Hematopoietic multipotent progenitor cell treated with erythropoietin and hydrocortisone succinate and interleukin-3 and kit ligand, for 6 days (in vitro differentiated cells): ENCODE data around the gene ZSCAN10.
"Not testable (repeated sequence)": the region's sequence is repeated elsewhere in the genome, so short reads cannot be mapped to it uniquely, and the experiment has no call there.

Experiments
- DNase-seq: peaks from one replicate; pipeline ENCODE4 v3.0.0-alpha.2; 2015

The ZSCAN10 gene

GRCh38 chr16:3059041-3059722, 39.9 kb downstream of the ZSCAN10 start:
- DNase-seq = peak; percentile 88

- peak; percentile 67 for DNase-seq
Observed at GRCh38 chr16:3058139-3059030, 40.7 kb downstream of the ZSCAN10 start.

- DNase-seq = no peak
Observed at GRCh38 chr16:3057181-3058138, 41.6 kb downstream of the ZSCAN10 start.

GRCh38 chr16:3056336-3057180, 42.5 kb downstream of the ZSCAN10 start:
- no peak for DNase-seq

GRCh38 chr16:3055734-3056115, 43.4 kb downstream of the ZSCAN10 start:
- DNase-seq = not testable (repeated sequence)

- peak; percentile 55 for DNase-seq
Observed at GRCh38 chr16:3054965-3055733, 43.9 kb downstream of the ZSCAN10 start.

- DNase-seq = not testable (repeated sequence)
Observed at GRCh38 chr16:3053330-3053710, 45.8 kb downstream of the ZSCAN10 start.

- DNase-seq = not testable (repeated sequence)
Observed at GRCh38 chr16:3052571-3053329, 46.3 kb downstream of the ZSCAN10 start.

- DNase-seq = no peak
Observed at GRCh38 chr16:3051494-3051893, 47.6 kb downstream of the ZSCAN10 start.

GRCh38 chr16:3051009-3051408, 48.1 kb downstream of the ZSCAN10 start:
- DNase-seq = no peak

GRCh38 chr16:3050487-3050886, 48.6 kb downstream of the ZSCAN10 start:
- DNase-seq = no peak

- DNase-seq = no peak
Observed at GRCh38 chr16:3049921-3050481, 49.1 kb downstream of the ZSCAN10 start.

GRCh38 chr16:3047387-3047720, 51.7 kb downstream of the ZSCAN10 start:
- DNase-seq = no peak

- no peak for DNase-seq
Observed at GRCh38 chr16:3046641-3047386, 52.3 kb downstream of the ZSCAN10 start.

GRCh38 chr16:3045758-3046640, 53.1 kb downstream of the ZSCAN10 start, which contains the start of gene MMP25:
TSS of gene MMP25 (plus strand) at chr16:3046561. CDS start at chr16:3046918, 357 bp downstream.
- no peak for DNase-seq

- no peak for DNase-seq
Observed at GRCh38 chr16:3044708-3045107, 54.4 kb downstream of the ZSCAN10 start.

GRCh38 chr16:3042376-3042775, 56.7 kb downstream of the ZSCAN10 start:
- no peak for DNase-seq

- DNase-seq = no peak
Observed at GRCh38 chr16:3038896-3039295, 60.2 kb downstream of the ZSCAN10 start.
